Endodermal cell (in vitro differentiated cells): ENCODE measurements around the gene TKFC. TPM values are rescaled to one million over a fixed set of nuclear protein-coding genes. Genes with fewer than 3 reads are reported as not detected.

Experiments
- DNase-seq: peaks from one replicate; pipeline ENCODE4 v3.0.0-alpha.2; 2017
- H3K27ac ChIP-seq: 2 replicates; pipeline ENCODE4 v1.5.1; 2013; ENCODE audit warnings: mild to moderate bottlenecking, low read depth, low read length, moderate library complexity
- H3K27me3 ChIP-seq: 2 replicates; pipeline ENCODE4 v1.6.1; 2013; ENCODE audit warnings: mild to moderate bottlenecking, low read length, moderate library complexity; ENCODE audit not compliant: insufficient read depth, control insufficient read depth, poor library complexity, severe bottlenecking
- H3K36me3 ChIP-seq: 2 replicates; pipeline ENCODE4 v1.7.0; 2013; ENCODE audit warnings: mild to moderate bottlenecking, low read length, moderate library complexity; ENCODE audit not compliant: control insufficient read depth, insufficient read depth
- H3K4me1 ChIP-seq: one replicate; pipeline ENCODE4 v1.7.0; 2013; ENCODE audit warnings: low read length; ENCODE audit not compliant: control insufficient read depth, insufficient read depth
- H3K4me3 ChIP-seq: 2 replicates; pipeline ENCODE4 v1.5.1; 2013; ENCODE audit warnings: mild to moderate bottlenecking, low read length, moderate library complexity
- H3K9ac ChIP-seq: 2 replicates; pipeline ENCODE4 v1.6.1; 2013; ENCODE audit warnings: mild to moderate bottlenecking, low read length, moderate library complexity; ENCODE audit not compliant: poor library complexity, severe bottlenecking; ENCODE audit errors: extremely low read depth
- H3K9me3 ChIP-seq: 2 replicates; pipeline ENCODE4 v1.6.1; 2013; ENCODE audit warnings: mild to moderate bottlenecking, low read length, moderate library complexity; ENCODE audit not compliant: control insufficient read depth
- H3K27ac Mint-ChIP-seq: 2 replicates; pipeline ENCODE4 v1.8.0; 2020; ENCODE audit warnings: mixed read lengths
- H3K27me3 Mint-ChIP-seq: 2 replicates; pipeline ENCODE4 v1.8.0; 2021; ENCODE audit warnings: mild to moderate bottlenecking, mixed read lengths; ENCODE audit not compliant: insufficient read depth
- H3K36me3 Mint-ChIP-seq: 2 replicates; pipeline ENCODE4 v1.8.0; 2020; ENCODE audit warnings: low read depth, mixed read lengths
- H3K4me1 Mint-ChIP-seq: 2 replicates; pipeline ENCODE4 v1.8.0; 2020; ENCODE audit warnings: mixed read lengths
- H3K4me3 Mint-ChIP-seq: 2 replicates; pipeline ENCODE4 v1.8.0; 2020; ENCODE audit warnings: mild to moderate bottlenecking, moderate library complexity, mixed read lengths
- H3K9me3 Mint-ChIP-seq: 2 replicates; pipeline ENCODE4 v1.8.0; 2020; ENCODE audit warnings: mild to moderate bottlenecking, mixed read lengths
- CTCF ChIP-seq: fragments of 200-600 bp; sonication (generic); conservative IDR thresholded peaks from 2 replicates; pipeline ENCODE4 v1.5.0; 2021; ENCODE audit warnings: antibody characterized with exemption, mild to moderate bottlenecking
- WGBS, 2 experiments: methylation state at CpG; one replicate each; pipeline versions ENCODE4 v1.1.5 to v1.1.7; 2013; ENCODE audit warnings: missing lambda C conversion rate in 2 of 2, mixed read lengths in 1 of 2; ENCODE audit not compliant: insufficient coverage in 1 of 2, insufficient read length in 1 of 2; 5-methylcytosine and 5-hydroxymethylcytosine counted together
- total RNA-seq, 2 donors: library from RNA; stranded (reverse); fragmentation: NEBNext Ultra II Directional in 1 of 2; extraction: Animal tissue kit (Norgen Biotek cat#: 25700) in 1 of 2; gene quantifications; 2 replicates in 1 of 2; 3 replicates in 1 of 2; pipeline ENCODE4 v1.2.1, GENCODE V29; 2021

The TKFC gene
- total RNA-seq, 2 donors from 2014 or later: 93.7 to 116 TPM

- Mint-ChIP-seq H3K27me3 (no peaks in the 10 kb centered on the region), H3K27ac (no peak overlapping the region), H3K4me1 (no peaks in the 10 kb centered on the region), H3K4me3 (no peak overlapping the region), H3K36me3 (peaks cover 55% of the 10 kb centered on the region), H3K9me3 (no peaks in the 10 kb centered on the region)
- no peak for TF ChIP-seq CTCF
- no peak overlapping the region for H3K9ac ChIP-seq
- peaks cover 94% of the 10 kb centered on the region for H3K36me3 ChIP-seq
- no peaks in the 10 kb centered on the region for H3K4me1 ChIP-seq
- DNase-seq: no peak
- no peaks in the 10 kb centered on the region for H3K27me3 ChIP-seq
- H3K9me3 ChIP-seq: no peaks in the 10 kb centered on the region
- 97 to 100% methylated on average over 6 to 9 of the region's 9 CpGs for WGBS, 2 experiments
- H3K4me3 ChIP-seq: no peak overlapping the region
- no peak overlapping the region for H3K27ac ChIP-seq
Measured at GRCh38 chr11:61303725-61304124, 29.3 kb upstream of the TKFC start.

- H3K4me1 ChIP-seq: no peaks in the 10 kb centered on the region
- H3K27me3 ChIP-seq: no peaks in the 10 kb centered on the region
- no peaks in the 10 kb centered on the region for H3K9me3 ChIP-seq
- Mint-ChIP-seq H3K4me3 (no peak overlapping the region), H3K36me3 (peaks cover 44% of the 10 kb centered on the region), H3K4me1 (no peaks in the 10 kb centered on the region), H3K9me3 (no peaks in the 10 kb centered on the region), H3K27me3 (no peaks in the 10 kb centered on the region), H3K27ac (no peak overlapping the region)
- WGBS, 2 experiments: 88 to 94% methylated on average over 6 to 7 of the region's 7 CpGs
- TF ChIP-seq CTCF: no peak
- no peak overlapping the region for H3K9ac ChIP-seq
- H3K36me3 ChIP-seq: peaks cover 95% of the 10 kb centered on the region
- H3K27ac ChIP-seq: no peak overlapping the region
- no peak overlapping the region for H3K4me3 ChIP-seq
- DNase-seq: no peak
Measured at GRCh38 chr11:61305417-61305816, 27.6 kb upstream of the TKFC start.

- peaks cover 94% of the 10 kb centered on the region for H3K36me3 ChIP-seq
Measured at GRCh38 chr11:61306221-61306620, 26.8 kb upstream of the TKFC start.

More at GRCh38 chr11:61306221-61306620, 26.8 kb upstream of the TKFC start:
- Histone ChIP-seq H3K9ac (no peak overlapping the region), H3K27me3 (no peaks in the 10 kb centered on the region), H3K4me3 (no peak overlapping the region), H3K27ac (no peak overlapping the region), H3K9me3 (no peaks in the 10 kb centered on the region), H3K4me1 (no peaks in the 10 kb centered on the region)
- H3K4me3 Mint-ChIP-seq: no peak overlapping the region
- TF ChIP-seq CTCF: no peak
- H3K9me3 Mint-ChIP-seq: no peaks in the 10 kb centered on the region
- no peaks in the 10 kb centered on the region for H3K27me3 Mint-ChIP-seq
- H3K4me1 Mint-ChIP-seq: no peaks in the 10 kb centered on the region
- no peak overlapping the region for H3K27ac Mint-ChIP-seq
- H3K36me3 Mint-ChIP-seq: peaks cover 36% of the 10 kb centered on the region
- DNase-seq: no peak
- 97 to 100% methylated on average over 1 of the region's 1 CpG for WGBS, 2 experiments
